ENCODE data around the gene CDYL.

Gene CDYL

GRCh38 chr6:4936681-4937041 is 160.5 kb downstream of the CDYL start:
- no peaks in the 10 kb centered on the region for H3F3A ChIP-seq (ENCODE audit: control insufficient read depth, insufficient read depth)
- H3K36me3 ChIP-seq (ENCODE audit: control insufficient read depth, low read length): no peaks in the 10 kb centered on the region
- H3K79me2 ChIP-seq (ENCODE audit: control insufficient read depth, low read length): no peaks in the 10 kb centered on the region
- H3K27ac ChIP-seq (ENCODE audit: low read depth, low read length): no peak overlapping the region
- H3K9me3 ChIP-seq (ENCODE audit: control insufficient read depth, insufficient read depth, low read length): no peaks in the 10 kb centered on the region
- H3K9me2 ChIP-seq (replicated peaks; ENCODE audit: control insufficient read depth, low read length): no peaks in the 10 kb centered on the region
- no peaks in the 10 kb centered on the region for H4K20me1 ChIP-seq (ENCODE audit: control insufficient read depth, insufficient read depth, low read depth, low read length)
- no peak overlapping the region for H3K4me3 ChIP-seq (ENCODE audit: low read length)
- TF ChIP-seq CTCF (IDR thresholded peaks at IDR 0.05; ENCODE audit: low read depth, low read length, poor library complexity, severe bottlenecking): peak; percentile 62
- TF ChIP-seq EZH2phosphoT487 (IDR thresholded peaks at IDR 0.05; ENCODE audit: borderline replicate concordance, low read length): no peak
- H3K4me1 ChIP-seq (ENCODE audit: control insufficient read depth, low read length): no peaks in the 10 kb centered on the region
- no peaks in the 10 kb centered on the region for H3K27me3 ChIP-seq (ENCODE audit: control insufficient read depth, low read length)
- H3K4me2 ChIP-seq (ENCODE audit: low read length): no peak overlapping the region

GRCh38 chr6:4937414-4937813 is 161.2 kb downstream of the CDYL start:
- H3K27me3 ChIP-seq (ENCODE audit: control insufficient read depth, low read length): no peaks in the 10 kb centered on the region
- no peak overlapping the region for H3K4me3 ChIP-seq (ENCODE audit: low read length)
- H3K4me1 ChIP-seq (ENCODE audit: control insufficient read depth, low read length): no peaks in the 10 kb centered on the region
- H3F3A ChIP-seq (ENCODE audit: control insufficient read depth, insufficient read depth): no peaks in the 10 kb centered on the region
- H3K79me2 ChIP-seq (ENCODE audit: control insufficient read depth, low read length): no peaks in the 10 kb centered on the region
- H3K27ac ChIP-seq (ENCODE audit: low read depth, low read length): no peak overlapping the region
- no peak for TF ChIP-seq CTCF (IDR thresholded peaks at IDR 0.05; ENCODE audit: low read depth, low read length, poor library complexity, severe bottlenecking)
- no peak for TF ChIP-seq EZH2phosphoT487 (IDR thresholded peaks at IDR 0.05; ENCODE audit: borderline replicate concordance, low read length)
- H3K4me2 ChIP-seq (ENCODE audit: low read length): no peak overlapping the region
- no peaks in the 10 kb centered on the region for H4K20me1 ChIP-seq (ENCODE audit: control insufficient read depth, insufficient read depth, low read depth, low read length)
- H3K36me3 ChIP-seq (ENCODE audit: control insufficient read depth, low read length): no peaks in the 10 kb centered on the region
- no peaks in the 10 kb centered on the region for H3K9me3 ChIP-seq (ENCODE audit: control insufficient read depth, insufficient read depth, low read length)
- no peaks in the 10 kb centered on the region for H3K9me2 ChIP-seq (replicated peaks; ENCODE audit: control insufficient read depth, low read length)

DNA sequence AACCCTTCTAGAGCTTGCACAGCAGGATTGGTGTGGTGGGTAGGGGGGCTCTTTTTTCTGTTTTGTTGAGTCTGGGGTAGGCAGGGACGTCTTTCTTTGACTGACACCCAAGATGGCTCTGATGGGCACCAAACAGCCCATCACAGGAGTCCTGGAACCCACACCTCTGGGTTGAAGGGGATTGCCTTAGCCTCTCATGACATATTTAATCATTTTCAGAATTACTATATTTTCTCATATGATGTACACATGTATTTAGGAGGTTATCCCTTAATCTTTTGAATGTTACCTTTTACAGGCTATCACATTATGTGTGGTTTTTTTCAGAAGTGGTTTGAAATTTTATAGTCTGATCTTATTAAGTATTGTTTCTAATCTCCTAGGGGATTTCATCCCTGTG is 163.0 kb downstream of the CDYL start:
- H3K9me3 ChIP-seq (ENCODE audit: control insufficient read depth, insufficient read depth, low read length): no peaks in the 10 kb centered on the region
- no peaks in the 10 kb centered on the region for H4K20me1 ChIP-seq (ENCODE audit: control insufficient read depth, insufficient read depth, low read depth, low read length)
- H3K4me2 ChIP-seq (ENCODE audit: low read length): no peak overlapping the region
- H3K36me3 ChIP-seq (ENCODE audit: control insufficient read depth, low read length): no peaks in the 10 kb centered on the region
- H3K4me3 ChIP-seq (ENCODE audit: low read length): no peak overlapping the region
- H3K79me2 ChIP-seq (ENCODE audit: control insufficient read depth, low read length): no peaks in the 10 kb centered on the region
- H3F3A ChIP-seq (ENCODE audit: control insufficient read depth, insufficient read depth): no peaks in the 10 kb centered on the region
- H3K9me2 ChIP-seq (replicated peaks; ENCODE audit: control insufficient read depth, low read length): no peaks in the 10 kb centered on the region
- H3K27ac ChIP-seq (ENCODE audit: low read depth, low read length): no peak overlapping the region
- no peaks in the 10 kb centered on the region for H3K27me3 ChIP-seq (ENCODE audit: control insufficient read depth, low read length)
- no peak for TF ChIP-seq EZH2phosphoT487 (IDR thresholded peaks at IDR 0.05; ENCODE audit: borderline replicate concordance, low read length)
- TF ChIP-seq CTCF (IDR thresholded peaks at IDR 0.05; ENCODE audit: low read depth, low read length, poor library complexity, severe bottlenecking): no peak
- no peaks in the 10 kb centered on the region for H3K4me1 ChIP-seq (ENCODE audit: control insufficient read depth, low read length)

GRCh38 chr6:4940416-4940815 is 164.2 kb downstream of the CDYL start:
- H3K4me2 ChIP-seq (ENCODE audit: low read length): no peak overlapping the region
- H3K27ac ChIP-seq (ENCODE audit: low read depth, low read length): no peak overlapping the region
- H3K79me2 ChIP-seq (ENCODE audit: control insufficient read depth, low read length): no peaks in the 10 kb centered on the region
- no peaks in the 10 kb centered on the region for H3K36me3 ChIP-seq (ENCODE audit: control insufficient read depth, low read length)
- H3K9me2 ChIP-seq (replicated peaks; ENCODE audit: control insufficient read depth, low read length): no peaks in the 10 kb centered on the region
- no peaks in the 10 kb centered on the region for H3K9me3 ChIP-seq (ENCODE audit: control insufficient read depth, insufficient read depth, low read length)
- no peaks in the 10 kb centered on the region for H4K20me1 ChIP-seq (ENCODE audit: control insufficient read depth, insufficient read depth, low read depth, low read length)
- no peaks in the 10 kb centered on the region for H3F3A ChIP-seq (ENCODE audit: control insufficient read depth, insufficient read depth)
- no peak overlapping the region for H3K4me3 ChIP-seq (ENCODE audit: low read length)
- no peaks in the 10 kb centered on the region for H3K4me1 ChIP-seq (ENCODE audit: control insufficient read depth, low read length)
- no peaks in the 10 kb centered on the region for H3K27me3 ChIP-seq (ENCODE audit: control insufficient read depth, low read length)
- TF ChIP-seq CTCF (IDR thresholded peaks at IDR 0.05; ENCODE audit: low read depth, low read length, poor library complexity, severe bottlenecking) (no peak), EZH2phosphoT487 (IDR thresholded peaks at IDR 0.05; ENCODE audit: borderline replicate concordance, low read length) (no peak)

Data from DOHH2 (cell line).